Renal cortical epithelial cell (primary cell): ENCODE data around the gene AGAP1. TPM values are rescaled to one million over a fixed set of nuclear protein-coding genes. Genes with fewer than 3 reads are reported as not detected.
"Not testable (repeated sequence)": the region's sequence is repeated elsewhere in the genome, so short reads cannot be mapped to it uniquely, and the experiment has no call there.

Source experiments
- DNase-seq: peaks from one replicate; pipeline ENCODE4 v3.0.0-alpha.2; 2011; ENCODE audit warnings: low read depth
- total RNA-seq: library from RNA; depleted of rRNA; stranded (reverse); fragments of >200 nt; gene quantifications from 2 replicates; pipeline ENCODE4 v1.2.3, GENCODE V29; 2014

The AGAP1 gene
- total RNA-seq, 1 donor from 2014 or later = 17.6 TPM

DNA sequence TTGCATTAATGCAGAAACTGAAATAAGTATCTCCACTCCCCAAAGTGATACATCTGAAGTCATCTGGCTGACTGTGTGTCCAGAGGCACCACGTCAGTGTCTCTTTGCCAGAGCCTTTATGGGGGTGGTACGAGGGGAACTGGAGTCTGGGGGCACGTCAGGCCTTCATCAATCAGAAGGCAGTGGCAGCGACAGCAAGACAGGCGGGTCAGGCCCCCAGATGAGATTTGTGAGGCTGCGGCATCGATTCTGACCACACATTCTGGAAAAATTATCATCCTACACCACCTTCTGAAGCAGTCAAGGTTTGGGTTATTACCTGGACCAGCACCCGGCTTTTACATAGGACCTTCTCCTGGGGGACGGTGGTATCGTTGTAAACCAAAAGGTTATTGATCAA lies 450.7 kb downstream of the AGAP1 start:
- no peak for DNase-seq

DNA sequence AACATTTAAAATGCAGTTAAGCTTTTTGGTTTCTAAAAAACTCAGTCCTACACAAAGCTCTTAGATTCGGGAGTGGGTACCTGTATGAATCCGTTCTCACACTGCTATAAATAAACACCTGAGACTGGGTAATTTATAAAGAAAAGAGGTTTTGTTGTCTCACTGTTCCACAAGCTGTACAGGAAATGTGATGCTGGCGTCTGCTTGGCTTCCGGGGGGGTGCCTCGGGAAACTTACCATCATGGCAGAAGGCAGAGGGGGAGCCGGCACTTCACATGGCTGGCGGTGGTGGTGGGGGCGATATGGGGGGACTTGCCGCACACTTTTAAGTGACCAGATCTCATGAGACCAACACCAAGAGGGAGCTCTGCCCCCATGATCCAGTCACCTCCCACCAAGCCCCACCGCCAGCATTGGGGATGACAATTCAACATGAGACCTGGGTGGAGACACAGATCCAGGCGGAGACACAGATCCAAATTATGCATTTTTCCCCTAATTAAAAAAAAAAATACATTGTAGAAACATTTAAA lies 451.8 kb downstream of the AGAP1 start:
- DNase-seq = no peak

DNA sequence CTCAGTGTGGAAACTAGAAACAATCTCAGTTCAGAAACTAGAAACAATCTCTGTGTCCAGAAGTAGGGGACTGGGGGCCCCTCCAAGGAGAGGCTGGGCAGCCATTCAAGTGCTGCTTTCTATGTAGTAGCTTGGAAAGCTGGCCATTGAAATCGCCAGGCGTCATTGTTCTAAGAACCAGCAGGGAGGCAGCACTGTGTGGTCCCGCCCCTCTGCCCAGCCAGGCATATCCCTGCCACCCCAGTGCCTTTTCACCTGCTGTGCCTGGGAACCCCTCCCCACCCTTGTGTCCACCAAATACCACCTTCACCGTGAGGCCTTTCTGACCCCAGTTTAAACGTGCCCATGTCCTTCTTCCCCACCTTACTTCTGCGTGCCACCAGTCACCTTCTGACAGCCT lies 452.7 kb downstream of the AGAP1 start:
- DNase-seq = no peak

DNA sequence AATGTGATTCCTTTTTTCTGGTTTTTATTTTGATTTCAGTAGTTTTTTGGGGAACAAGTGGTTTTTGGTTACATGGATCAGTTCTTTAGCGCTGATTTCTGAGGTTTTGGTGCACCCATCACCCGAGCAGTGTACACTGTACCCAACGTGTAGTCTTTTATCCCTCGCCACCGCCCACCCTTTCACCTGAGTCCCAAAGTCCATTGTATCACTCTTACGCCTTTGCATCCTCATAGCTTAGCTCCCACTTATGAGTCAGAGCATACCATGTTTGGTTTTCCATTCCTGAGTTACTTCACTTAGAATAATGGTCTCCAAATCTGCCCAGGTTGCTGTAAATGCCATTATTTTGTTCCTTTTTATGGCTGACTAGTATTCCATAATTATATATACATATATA lies 453.2 kb downstream of the AGAP1 start:
- DNase-seq = not testable (repeated sequence)

DNA sequence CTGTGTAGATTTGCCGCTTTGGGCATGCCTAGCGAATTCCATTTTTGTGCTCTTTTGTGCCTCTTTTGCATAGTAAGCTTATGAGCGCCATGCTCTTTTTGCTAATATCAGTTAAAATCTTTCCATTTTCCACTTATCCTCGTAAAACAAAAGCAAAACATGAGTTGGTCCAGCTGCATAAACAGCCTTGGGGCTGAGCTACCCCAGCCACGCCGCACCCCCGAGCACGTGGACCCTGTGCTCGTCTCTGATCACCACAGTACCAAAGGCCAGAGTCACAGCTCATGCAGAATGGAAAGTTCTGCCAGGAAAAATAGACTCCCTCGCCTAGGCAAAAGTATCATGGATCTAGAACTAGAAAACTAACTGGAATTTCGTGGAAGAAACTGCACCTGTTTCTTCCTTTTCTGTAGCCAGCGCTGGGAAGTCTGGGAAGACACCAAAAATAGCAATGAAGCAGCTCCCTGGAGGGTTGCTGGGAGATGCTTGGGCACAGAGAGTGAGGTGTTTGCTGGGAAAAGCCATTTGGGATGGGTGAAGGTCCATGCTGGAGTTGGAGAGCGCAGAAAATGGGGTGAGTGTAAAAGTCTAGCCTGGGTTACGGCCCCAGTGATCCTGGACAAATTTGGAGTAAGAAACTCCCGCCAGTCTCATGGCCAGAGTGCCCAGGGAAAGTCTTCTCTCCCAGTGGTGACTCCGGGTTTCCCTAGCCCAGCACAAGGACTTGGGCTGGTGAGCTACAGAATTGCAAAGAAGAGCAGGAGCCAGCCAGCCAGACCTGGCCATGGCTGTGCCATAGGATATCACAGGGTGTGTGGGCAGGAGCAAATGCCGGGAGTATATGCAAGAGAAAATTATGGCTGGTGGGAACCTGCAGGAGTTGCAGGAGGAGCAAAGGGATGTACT lies 456.0 kb downstream of the AGAP1 start:
- DNase-seq = no peak

DNA sequence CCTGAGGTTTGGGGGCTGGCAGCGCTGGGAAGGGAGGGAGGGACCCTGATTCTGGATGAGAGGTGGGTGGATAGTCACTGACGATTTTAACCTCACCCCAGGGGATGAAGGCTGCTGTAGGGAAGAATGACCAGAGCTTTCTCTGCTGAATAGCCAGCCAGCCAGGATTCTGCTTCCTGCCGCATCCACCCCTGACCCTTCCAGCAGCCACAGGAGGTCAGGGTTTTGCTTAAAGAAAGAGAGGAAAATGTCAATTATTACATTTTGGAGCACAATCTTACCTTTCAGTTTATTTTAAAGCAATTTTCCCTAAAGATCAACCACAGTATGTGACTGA lies 456.6 kb downstream of the AGAP1 start:
- no peak for DNase-seq

DNA sequence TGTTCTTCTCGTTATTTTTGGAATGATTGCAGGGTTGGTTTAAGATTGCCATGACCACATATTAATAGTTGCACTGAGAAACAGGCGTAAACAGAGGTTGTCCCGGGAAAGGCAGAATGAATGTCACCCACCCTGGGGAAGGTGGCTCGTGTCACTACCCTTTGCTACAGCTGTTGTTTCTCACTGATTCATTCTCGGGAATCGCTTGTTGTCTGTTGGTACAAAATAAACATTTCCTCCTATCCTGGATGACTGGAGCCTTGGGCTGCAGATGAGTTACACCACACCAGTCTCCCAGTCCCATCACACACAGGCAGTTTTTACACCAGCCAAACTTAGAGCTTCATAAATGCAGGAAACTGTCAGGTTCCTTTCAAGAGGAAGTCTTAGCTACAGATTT lies 457.6 kb downstream of the AGAP1 start:
- DNase-seq = no peak

DNA sequence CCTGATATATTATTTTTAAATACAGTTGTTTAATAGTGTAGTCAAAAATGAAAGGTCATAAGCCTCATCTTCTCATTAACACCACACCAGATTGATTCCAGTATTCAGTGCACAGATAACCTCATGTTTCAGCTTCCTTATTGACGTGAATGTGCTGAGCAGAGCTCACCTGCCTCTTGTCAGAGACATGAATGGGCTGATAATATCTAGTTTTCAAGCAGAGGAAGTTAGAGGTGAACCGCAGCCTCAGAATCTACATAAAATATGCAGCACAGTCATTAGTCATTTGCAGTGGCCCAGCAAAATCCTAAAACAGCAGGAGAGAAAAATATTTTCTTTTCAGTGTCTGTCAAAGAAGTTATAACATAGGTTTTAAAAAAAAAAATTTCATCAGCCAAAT lies 458.1 kb downstream of the AGAP1 start:
- peak; percentile 9 for DNase-seq

DNA sequence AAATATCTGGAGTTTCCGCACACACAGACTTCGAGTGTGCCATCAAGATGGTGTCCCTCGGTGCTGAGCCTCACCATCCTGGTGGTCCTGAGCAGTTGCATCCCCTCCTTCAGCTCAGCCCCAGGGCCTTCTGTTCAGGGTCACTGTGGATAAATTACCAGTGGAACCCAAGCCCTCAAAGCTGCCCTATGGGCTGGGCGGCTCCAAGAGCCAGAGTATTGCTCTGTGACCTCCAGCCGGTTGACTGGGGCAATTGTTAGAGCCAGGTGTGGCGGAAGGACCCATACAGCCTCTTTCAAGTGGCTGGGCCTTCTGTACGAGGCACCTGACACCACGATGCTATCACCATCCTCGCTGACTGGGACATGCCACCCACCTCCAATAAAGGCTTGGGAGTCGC lies 458.9 kb downstream of the AGAP1 start:
- no peak for DNase-seq

DNA sequence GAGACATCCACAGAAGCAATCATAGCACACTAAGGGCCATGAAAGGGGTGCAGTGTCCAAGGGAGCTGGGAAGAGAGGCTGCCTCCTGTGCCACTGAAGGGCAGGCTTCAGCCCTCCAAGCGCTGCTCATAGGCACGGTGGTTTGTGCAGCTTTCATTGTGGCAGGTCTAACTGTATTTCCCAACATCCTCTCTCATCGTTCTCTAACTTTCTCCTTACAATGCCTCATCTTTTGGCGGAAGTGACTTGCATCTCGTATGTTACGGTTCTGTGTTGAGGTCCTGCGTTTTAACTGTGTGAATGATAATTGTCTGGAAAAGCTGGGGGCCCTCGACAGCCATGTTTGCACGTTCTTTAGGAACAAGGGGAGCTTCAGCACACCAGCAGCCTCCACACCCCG lies 460.4 kb downstream of the AGAP1 start:
- DNase-seq = no peak

DNA sequence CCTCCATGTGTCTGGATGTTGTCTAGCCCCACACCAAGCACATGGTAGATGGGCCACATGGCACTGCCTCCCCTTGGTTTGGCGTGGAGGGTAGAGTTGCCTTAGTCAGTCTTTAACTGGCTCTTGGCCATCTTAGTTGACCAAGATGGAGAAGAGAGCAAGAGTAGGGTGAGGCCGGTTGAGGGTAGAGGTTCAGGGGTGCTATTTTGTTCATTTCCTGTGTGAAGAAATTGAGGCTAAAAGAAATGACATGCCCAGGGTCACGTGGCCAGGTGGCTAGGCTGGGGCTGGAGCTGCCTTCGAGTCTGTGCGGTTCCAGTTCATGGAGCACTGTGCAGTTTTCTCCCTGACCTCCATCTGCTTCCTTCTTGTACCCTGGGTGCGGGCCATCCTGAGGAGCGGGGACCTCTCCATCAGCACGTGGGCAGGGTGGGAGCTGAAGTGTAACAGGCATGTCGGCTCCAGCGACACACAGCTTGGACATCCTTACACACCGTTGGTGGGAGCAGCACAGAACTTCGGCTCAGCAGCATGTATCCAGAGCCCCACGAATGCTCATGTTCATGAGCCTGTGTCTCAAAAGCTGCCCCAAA lies 461.1 kb downstream of the AGAP1 start:
- no peak for DNase-seq

DNA sequence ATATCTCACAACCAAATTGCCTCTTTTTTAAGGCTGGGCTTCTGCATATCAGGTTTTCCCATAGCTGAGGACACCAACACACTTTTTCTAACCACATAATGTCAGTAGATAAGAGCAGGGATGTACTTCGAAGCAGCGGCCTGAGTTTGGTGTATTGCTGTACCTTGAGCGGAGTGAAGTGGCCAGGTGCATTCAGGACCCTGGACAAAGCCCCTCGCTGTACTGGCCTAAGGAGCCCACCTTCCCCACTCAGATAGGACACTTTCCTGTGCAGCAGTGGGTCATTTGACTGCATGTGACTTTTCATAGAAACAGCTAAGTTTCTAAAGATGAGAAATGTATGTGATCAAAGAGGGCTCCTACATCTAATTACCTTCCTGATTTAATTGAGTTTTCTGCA lies 461.8 kb downstream of the AGAP1 start:
- DNase-seq = no peak

DNA sequence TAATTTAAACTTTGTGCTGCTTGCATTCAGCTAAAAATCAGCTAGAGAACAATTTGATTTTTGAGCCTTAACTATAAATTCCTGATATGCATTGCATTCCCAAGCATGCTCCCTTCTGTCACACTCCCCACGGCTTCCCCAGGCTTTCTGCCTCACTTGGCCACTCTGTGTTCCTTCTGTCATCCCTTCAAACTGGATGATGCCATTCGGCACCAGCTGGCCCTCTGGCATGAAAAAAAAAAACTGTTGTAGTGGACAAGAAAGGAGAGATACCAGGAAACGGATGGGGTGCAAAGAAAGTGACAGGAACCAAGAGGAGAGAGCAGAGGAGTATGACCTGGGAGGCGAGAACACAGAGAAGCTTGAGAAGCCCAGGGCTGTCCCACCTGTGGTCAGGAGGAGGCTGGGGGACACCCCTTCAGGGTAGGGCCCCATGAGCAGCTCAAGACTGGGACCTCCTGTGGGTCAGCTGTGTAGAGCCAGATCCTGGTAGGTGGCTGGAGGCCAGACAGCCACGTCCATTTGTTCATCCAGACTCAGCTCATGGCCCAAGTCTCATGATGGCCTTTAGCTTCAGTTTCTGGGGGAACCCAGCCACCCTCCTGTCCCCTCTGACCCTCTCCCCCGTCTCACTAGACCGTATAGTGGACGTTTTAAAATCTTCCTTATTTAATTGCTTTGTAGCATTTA lies 462.6 kb downstream of the AGAP1 start:
- DNase-seq = no peak

DNA sequence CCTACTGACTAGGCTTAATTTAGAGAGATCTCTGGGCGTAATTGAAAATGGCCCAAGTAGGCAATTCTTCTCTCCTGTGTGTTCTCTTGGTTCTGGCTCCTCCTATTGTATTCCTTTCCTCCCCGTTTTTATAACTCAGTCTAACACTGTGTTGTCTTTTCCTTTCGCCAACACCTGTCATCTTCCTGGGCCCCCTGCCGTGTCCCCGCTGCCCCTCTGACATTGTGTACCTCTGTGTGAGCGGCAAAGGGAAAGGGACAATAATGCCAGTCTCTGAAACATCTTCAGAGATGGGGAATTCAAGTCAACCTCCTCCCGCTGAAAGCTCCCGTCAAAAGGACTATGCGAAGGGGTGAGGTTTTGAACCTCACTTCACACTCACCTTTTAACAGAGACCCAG lies 463.4 kb downstream of the AGAP1 start:
- no peak for DNase-seq

DNA sequence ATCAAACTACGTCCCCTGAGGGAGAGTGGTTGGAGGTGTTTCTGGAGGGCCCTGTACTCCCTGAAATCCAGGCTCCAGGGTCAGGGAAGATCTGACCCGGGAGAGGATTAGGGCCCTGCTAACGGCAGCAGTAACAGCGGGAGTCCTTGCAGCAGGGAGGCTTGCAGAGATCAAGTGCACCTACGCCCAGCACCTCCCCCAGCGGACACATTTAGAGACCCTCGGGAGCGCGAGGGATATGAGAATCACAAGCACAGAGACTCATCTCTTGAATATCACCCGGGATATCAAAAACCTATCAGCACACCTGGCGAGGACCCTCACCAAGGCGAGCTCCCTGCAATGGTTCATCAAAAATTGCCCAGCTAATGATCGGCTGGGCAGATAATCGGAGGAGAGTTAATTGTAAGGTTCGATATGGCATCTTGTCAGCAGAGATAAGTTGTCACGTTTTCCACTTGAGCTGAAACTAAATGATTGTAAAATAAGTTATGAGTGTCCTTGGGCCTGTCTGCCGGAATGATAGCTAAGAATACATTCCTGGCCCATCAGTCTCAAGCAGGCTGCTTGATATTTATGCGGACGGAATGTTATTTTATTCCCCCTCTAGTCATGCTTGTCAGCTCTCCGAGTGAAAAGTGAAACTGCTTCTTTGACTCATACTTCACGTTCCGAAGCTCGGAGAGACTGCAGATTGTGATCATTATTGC lies 464.5 kb downstream of the AGAP1 start:
- DNase-seq = no peak

DNA sequence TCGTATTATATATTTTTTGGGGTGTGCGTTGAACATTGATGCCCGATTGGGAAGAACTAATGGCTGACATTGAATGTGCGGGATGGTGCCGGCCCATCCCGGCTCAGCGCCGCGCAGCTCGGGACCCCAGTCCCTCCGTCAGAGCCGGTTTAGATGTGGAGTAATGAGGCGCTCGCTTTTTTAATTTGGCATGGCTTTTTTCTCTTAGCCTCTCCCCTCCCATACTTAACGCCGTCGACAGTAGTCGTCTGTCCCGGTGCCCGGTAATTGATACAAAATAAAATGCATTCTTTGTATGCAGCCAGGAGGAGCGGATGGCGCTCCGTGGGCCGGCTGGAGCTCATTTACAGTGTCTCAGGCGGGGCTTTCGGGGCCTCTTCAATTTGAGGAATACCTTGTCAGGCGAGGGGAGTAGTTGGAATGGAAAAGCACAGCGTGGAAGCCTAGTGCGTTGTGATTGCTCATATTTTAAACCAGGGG lies 465.1 kb downstream of the AGAP1 start:
- DNase-seq = no peak

DNA sequence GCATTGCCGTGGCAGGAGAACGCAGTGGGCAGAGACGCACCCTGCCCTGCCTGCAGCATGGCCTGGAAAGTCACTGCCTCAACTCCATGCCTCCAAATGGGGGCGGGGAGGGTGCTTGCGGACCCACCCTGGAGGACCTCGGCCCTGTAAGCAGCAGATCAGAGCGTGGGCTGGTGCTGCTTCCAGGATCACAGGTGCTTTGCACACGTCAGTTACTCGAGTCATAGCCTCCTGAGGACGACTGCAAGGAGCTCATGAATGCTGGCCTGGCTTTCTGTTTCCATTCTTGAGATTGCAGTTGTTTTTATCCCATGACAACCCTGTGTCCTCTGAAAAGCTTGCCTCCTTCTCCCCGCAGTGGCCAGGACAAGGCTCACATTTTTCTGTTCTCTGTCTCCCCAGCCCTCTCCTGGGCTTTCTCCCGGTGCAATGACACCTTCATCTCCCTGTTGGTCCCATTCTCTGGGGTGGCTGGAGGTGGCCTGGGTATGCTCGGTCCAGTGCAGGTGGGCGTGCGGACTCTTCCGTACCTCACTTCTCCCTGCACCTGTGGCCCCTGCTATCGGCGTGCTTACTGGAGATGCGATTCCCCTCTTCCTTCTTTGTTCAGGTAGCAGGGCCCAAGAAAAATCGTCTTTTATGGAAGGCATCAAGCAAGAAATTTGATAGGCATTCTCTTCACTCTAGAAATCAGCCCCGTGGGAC lies 466.3 kb downstream of the AGAP1 start:
- DNase-seq = no peak

DNA sequence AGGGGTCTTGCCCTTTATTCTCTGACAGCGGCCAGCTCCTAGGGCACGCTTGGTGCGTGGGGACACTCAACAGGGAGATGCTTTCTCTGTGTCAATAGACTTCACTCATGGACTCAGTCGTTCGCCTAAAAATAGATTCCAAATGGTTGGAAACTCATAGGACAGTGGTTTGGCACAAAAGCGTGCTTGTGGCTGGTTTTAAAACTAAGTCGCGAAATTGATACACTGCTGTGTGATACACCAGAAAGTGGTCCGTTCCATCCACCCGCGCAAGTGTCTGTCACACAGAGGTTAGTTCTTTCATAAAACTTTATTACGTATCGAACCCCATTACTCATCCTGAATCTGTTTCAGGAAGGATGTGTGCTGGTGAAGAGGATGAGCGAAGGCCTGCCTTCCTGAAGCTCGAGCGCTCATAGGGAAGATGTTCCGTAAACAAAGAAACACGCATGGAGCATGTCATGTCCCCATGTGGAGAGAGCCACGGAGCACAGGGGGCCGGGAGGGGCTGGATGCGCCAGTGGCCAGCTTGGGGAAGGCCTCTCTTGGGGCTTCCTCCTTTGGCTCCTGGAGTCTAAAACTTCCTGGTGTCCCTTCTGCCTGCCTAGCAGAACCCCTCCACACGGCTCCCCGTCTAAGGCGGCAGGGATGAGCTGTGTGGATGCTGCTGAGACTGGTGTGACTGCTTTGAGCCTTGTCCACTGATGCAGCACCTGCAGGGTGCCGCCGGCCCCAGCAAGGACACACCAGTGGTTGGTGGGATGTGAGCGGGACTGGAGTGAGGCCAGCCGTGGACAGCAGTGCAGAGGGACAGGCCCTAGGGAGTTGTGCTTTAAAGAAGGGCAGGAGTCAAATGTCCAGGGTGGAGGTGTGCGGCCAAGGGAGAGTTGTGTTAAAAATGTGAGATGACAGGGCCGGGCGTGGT lies 467.1 kb downstream of the AGAP1 start:
- DNase-seq = no peak

DNA sequence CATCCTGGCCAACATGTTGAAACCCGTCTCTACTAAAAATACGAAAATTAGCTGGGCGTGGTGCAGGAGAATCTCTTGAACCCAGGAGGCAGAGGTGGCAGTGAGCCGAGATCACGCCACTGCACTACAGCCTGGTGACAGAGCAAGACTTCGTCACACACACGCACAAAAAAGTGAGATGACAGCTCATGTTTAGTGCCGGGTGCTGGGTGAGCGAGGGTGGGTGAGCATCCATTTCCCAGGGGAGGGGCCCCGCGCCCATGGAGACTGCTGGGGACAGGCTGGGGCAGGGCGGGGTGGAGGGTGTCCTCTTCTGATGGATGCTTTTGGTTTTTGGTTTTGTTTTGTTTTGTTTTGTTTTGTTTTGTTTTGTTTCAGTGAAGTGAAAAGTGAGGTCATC lies 467.9 kb downstream of the AGAP1 start:
- no peak for DNase-seq

DNA sequence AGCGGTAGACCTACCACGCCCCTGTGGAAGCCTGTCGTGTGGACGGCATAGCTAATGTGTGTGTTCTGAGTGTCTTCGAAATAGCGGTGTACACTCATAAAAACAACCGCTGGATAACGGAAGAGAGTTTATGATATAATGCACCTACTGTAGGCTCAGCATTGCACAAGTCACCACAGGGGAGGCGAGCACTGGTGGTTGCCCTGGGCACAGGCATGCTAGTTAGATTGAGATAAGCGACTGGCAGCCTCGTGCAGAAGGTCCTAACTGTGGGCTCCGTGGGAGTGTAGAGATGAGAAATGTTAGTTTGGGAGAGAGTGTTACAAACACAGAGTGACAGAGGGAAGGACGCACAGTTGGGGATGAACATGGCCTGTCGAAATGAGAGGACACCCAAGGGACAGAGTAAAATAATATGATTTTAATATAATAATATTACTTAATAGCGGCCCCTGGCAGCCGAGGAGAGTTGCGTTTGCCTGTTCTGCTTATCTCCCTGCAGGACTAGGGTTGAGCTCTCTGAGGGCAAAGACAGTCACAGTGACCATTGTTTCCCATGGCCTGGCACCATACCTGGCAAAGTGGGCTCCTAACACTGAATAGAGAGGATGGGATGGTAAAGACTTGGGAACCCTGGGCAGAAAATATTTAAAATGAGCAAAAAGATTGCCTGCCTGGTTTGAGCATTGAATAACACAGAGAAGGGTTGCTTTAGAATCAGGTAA lies 470.2 kb downstream of the AGAP1 start:
- DNase-seq = no peak
